ENCODE data around the gene TPSAB1. TPM values are rescaled to one million over a fixed set of nuclear protein-coding genes. Genes with fewer than 3 reads are reported as not detected.
A peak's percentile ranks its signal among the peaks of the same experiment; 100 is the strongest.
"Not testable (repeated sequence)": the region's sequence is repeated elsewhere in the genome, so short reads cannot be mapped to it uniquely, and the experiment has no call there.

TPSAB1 gene
- total RNA-seq (2014; rRNA removed; shearing (Covaris generic); ENCODE audit: low replicate concordance) = not detected in 2 replicates

DNA sequence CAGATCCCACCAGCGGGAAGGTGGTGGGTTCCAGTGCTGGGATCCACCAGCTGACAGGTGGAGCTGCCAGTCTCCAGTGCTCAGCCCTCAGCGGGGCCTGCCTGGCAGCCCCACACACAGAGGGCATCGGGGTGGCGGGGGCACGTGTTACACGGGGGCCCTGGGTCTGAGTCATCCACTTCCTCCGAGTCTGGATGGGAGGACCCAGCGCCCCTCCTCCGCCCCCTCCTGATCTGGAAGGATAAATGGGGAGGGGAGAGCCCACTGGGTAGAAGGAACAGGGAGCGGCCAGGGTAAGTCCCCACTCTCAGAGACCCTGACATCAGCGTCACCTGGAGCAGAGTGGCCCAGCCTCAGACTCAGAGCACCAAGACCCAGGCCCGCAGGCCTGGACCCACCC, at the start of gene TPSAB1:
TPSAB1 (plus strand) TSS at position 270 of the 400 bp plus-strand sequence. CDS start 234 bp downstream, outside the sequence.
- H3K9me3 ChIP-seq (ENCODE audit: low read length); H3K4me1 ChIP-seq (ENCODE audit: low read length); H2AFZ ChIP-seq (ENCODE audit: low read length); H3K4me3 ChIP-seq (ENCODE audit: low read length); DNase-seq; H3K36me3 ChIP-seq (ENCODE audit: insufficient read depth, low read length); H3K9me2 ChIP-seq (replicated peaks; ENCODE audit: insufficient read depth, low read length); H4K20me1 ChIP-seq (ENCODE audit: insufficient read depth, low read depth, low read length); H3K4me2 ChIP-seq (ENCODE audit: low read depth, low read length, poor library complexity, severe bottlenecking); H3K27me3 ChIP-seq (ENCODE audit: low read length); H3K27ac ChIP-seq (ENCODE audit: low read length); H3K79me2 ChIP-seq (ENCODE audit: low read length); H3K9ac ChIP-seq (ENCODE audit: low read length): not testable (repeated sequence)

DNA sequence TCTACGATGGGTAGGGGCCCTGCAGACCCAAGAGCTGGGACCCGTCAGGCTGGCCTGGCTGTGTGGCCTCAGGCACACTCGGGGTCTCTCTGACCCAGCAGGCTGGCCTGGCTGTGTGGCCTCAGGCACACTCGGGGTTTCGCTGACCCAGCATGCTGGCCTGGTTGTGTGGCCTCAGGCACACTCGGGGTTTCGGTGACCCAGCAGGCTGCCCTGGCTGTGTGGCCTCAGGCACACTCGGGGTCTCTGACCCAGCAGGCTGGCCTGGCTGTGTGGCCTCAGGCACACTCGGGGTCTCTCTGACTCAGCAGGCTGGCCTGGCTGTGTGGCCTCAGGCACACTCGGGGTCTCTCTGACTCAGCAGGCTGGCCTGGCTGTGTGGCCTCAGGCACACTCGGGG, 49.7 kb upstream of the TPSAB1 start:
- not testable (repeated sequence) for H3K27me3 ChIP-seq (ENCODE audit: low read length); H3K79me2 ChIP-seq (ENCODE audit: low read length); H3K9me2 ChIP-seq (replicated peaks; ENCODE audit: insufficient read depth, low read length)

DNA sequence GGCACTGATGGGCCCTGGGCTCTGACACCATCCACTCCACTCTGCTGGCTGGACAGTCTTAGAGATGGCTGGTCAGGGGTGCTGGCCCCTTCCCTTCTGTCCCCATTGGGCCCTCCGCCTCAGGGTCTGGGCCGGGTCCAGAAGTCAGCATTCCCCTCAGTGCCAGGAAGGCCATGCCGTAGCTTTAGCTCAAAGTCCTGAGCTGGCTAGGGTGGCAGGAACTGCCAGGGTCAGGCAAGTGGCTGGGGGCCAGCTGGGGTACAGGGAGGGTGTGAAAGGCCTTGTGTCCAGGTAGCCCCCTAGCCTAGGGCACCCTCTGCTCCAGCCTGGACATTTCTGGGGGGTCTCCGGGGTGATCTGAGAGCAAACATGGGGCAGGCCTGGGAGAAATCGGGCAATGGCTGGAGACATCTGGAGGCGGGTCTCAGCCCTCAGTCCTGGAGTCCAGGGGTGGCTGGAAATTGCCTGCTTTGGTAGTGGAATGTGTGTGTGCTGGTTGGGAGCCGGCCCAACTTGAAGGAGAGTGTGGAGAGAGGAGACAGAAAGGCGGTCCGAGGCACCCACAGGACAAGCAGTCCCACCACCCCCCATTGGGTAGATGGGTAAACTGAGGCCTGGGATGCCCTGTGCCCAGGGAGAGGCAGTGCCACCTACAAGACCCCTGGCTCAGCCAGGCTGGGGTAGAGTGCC, 48.0 kb upstream of the TPSAB1 start:
- Histone ChIP-seq H3K9ac (ENCODE audit: low read length) (peak overlapping the region; percentile 46; the same call in 1 of the 2 replicates), H3K4me3 (ENCODE audit: low read length) (no peak overlapping the region; the same call in 1 of the 2 replicates), H3K36me3 (ENCODE audit: insufficient read depth, low read length) (no peaks in the 10 kb centered on the region), H3K27me3 (ENCODE audit: low read length) (no peaks in the 10 kb centered on the region), H3K79me2 (ENCODE audit: low read length) (no peaks in the 10 kb centered on the region), H3K4me2 (ENCODE audit: low read depth, low read length, poor library complexity, severe bottlenecking) (peak overlapping the region; percentile 36), H3K27ac (ENCODE audit: low read length) (no peak overlapping the region), H4K20me1 (ENCODE audit: insufficient read depth, low read depth, low read length) (no peaks in the 10 kb centered on the region), H3K9me2 (replicated peaks; ENCODE audit: insufficient read depth, low read length) (no peaks in the 10 kb centered on the region), H3K4me1 (ENCODE audit: low read length) (peaks cover 8% of the 10 kb centered on the region), H2AFZ (ENCODE audit: low read length) (no peak overlapping the region), H3K9me3 (ENCODE audit: low read length) (no peaks in the 10 kb centered on the region)
- no peak for DNase-seq

More for the DNA sequence above, 49.7 kb upstream of the TPSAB1 start:
- not testable (repeated sequence) for H3K4me2 ChIP-seq (ENCODE audit: low read depth, low read length, poor library complexity, severe bottlenecking); DNase-seq; H4K20me1 ChIP-seq (ENCODE audit: insufficient read depth, low read depth, low read length); H3K27ac ChIP-seq (ENCODE audit: low read length); H3K36me3 ChIP-seq (ENCODE audit: insufficient read depth, low read length); H3K9ac ChIP-seq (ENCODE audit: low read length); H3K4me1 ChIP-seq (ENCODE audit: low read length); H3K4me3 ChIP-seq (ENCODE audit: low read length); H3K9me3 ChIP-seq (ENCODE audit: low read length); H2AFZ ChIP-seq (ENCODE audit: low read length)

DNA sequence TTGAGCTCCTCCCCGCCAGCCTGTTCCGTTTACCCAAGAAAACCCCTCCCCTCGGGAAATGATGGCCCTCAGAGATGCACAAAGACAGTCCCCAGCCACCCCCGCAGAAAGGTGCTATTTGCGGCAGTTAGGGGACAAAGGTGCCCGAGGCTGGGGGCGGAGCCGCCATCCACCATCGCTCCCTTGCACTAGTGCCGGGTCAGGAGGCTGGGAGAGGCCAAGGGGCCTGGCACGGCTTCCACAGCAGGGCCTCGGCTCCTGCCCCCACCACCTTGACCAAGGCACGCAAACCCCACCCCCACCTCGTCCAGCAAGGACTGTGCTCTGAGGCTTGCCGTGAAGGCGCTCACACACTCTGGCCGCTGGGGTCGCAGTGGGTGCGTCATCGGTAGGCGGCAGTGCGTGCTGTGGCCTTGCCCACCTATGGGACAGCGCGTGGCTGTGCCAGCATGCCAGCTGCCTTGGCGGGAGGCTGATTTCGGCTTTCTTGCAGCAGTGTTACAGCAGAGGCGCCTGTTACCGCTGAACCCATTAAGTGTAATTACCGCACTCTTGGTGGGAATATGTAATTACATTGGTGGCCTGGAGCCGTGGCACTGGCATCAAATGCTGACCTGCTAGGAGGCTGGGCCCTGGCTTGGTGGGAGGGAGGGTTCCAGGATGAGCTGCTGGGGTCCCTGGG, 47.2 kb upstream of the TPSAB1 start:
- peaks cover 8% of the 10 kb centered on the region for H3K4me1 ChIP-seq (ENCODE audit: low read length)
- H3K9me2 ChIP-seq (replicated peaks; ENCODE audit: insufficient read depth, low read length) = no peaks in the 10 kb centered on the region
- no peaks in the 10 kb centered on the region for H3K79me2 ChIP-seq (ENCODE audit: low read length)
- peak overlapping the region; percentile 51; the same call in 1 of the 2 replicates for H3K4me3 ChIP-seq (ENCODE audit: low read length)
- no peak overlapping the region for H3K27ac ChIP-seq (ENCODE audit: low read length)
- peak overlapping the region; percentile 36 for H3K4me2 ChIP-seq (ENCODE audit: low read depth, low read length, poor library complexity, severe bottlenecking)
- no peaks in the 10 kb centered on the region for H4K20me1 ChIP-seq (ENCODE audit: insufficient read depth, low read depth, low read length)
- H3K36me3 ChIP-seq (ENCODE audit: insufficient read depth, low read length) = no peaks in the 10 kb centered on the region
- no peaks in the 10 kb centered on the region for H3K27me3 ChIP-seq (ENCODE audit: low read length)
- DNase-seq = peak; percentile 73
- no peaks in the 10 kb centered on the region for H3K9me3 ChIP-seq (ENCODE audit: low read length)
- no peak overlapping the region for H2AFZ ChIP-seq (ENCODE audit: low read length)
- H3K9ac ChIP-seq (ENCODE audit: low read length) = peak overlapping the region; percentile 46

DNA sequence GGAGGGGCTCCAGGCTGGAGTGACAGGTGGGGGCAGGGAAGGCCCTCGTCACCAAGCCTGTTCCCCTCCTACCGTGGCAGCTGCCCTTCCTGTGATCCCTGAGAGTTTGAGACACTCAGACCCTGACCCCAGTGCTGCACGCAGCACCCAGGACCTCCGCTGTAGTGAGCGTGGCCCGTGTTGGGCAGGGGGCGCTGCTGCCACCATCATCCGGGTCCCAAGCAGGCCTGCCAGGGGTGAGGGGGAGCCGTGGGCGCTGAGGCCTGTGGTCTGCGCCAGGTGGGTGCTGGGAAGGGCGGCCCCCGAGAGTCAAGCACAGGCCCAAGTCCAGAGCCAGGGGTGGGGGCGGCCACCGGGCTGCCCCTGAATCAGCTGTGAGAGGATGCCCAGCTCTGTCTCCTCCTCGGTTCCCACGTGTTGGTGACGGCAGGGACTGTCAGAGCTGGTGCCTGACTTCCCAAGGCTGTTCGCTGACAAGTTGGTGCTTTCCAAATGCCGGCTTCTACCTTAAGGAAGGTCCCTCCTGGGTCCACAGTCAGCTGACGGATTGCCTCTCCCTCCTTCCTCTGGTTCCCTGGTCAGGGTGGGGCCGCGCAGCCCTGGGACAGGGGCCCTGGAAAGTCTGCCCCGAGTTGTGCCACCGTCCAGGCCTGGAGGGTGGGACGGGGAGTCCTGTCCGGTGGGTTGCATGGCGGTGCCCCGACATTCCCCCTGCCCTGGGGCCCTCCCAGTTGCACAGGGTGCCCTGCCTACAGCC, 46.5 kb upstream of the TPSAB1 start:
- no peaks in the 10 kb centered on the region for H3K36me3 ChIP-seq (ENCODE audit: insufficient read depth, low read length)
- H3K27ac ChIP-seq (ENCODE audit: low read length) = no peak overlapping the region
- H3K4me2 ChIP-seq (ENCODE audit: low read depth, low read length, poor library complexity, severe bottlenecking) = peak overlapping the region; percentile 36
- no peaks in the 10 kb centered on the region for H3K9me2 ChIP-seq (replicated peaks; ENCODE audit: insufficient read depth, low read length)
- peak overlapping the region; percentile 46; the same call in 1 of the 2 replicates for H3K9ac ChIP-seq (ENCODE audit: low read length)
- no peaks in the 10 kb centered on the region for H4K20me1 ChIP-seq (ENCODE audit: insufficient read depth, low read depth, low read length)
- H3K4me3 ChIP-seq (ENCODE audit: low read length) = peak overlapping the region; percentile 51; the same call in 1 of the 2 replicates
- H3K4me1 ChIP-seq (ENCODE audit: low read length) = peaks cover 8% of the 10 kb centered on the region
- no peaks in the 10 kb centered on the region for H3K27me3 ChIP-seq (ENCODE audit: low read length)
- no peaks in the 10 kb centered on the region for H3K9me3 ChIP-seq (ENCODE audit: low read length)
- DNase-seq = no peak
- H3K79me2 ChIP-seq (ENCODE audit: low read length) = no peaks in the 10 kb centered on the region
- H2AFZ ChIP-seq (ENCODE audit: low read length) = no peak overlapping the region

DNA sequence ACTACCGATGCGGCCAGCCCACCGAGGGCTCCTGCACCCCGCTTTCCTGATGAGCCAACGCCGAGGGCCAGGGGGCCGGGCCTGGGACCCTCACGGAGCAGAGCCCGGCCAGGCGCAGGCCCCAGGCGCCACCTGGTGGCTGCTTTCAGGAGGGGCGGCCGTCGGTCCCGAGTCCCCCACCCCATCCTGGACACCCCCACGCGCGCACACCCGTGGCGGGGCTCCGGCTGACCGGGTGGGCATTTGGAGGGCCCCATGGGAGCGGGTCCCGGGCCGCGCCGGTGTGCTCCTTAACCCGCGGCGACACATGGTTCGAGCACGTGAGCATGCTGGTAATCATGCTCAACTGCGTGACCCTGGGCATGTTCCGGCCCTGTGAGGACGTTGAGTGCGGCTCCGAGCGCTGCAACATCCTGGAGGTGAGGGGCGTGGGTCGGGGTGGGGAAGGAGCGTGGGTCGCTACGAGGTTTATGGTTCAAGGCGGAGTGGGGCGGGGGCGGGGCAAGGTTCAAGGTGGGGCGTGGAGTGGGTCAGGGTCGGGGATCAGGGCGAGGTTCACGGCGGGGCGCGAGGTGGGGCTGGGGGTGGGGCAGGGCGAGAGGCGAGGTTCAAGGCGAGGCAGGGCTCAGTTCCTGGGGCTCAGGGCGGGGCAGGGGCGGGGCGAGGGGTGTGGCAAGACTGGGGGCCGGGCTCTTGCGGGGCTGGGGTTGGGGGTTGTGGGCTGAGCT, 45.7 kb upstream of the TPSAB1 start:
- Histone ChIP-seq H3K36me3 (ENCODE audit: insufficient read depth, low read length) (no peaks in the 10 kb centered on the region), H3K9me2 (replicated peaks; ENCODE audit: insufficient read depth, low read length) (no peaks in the 10 kb centered on the region), H3K79me2 (ENCODE audit: low read length) (no peaks in the 10 kb centered on the region), H4K20me1 (ENCODE audit: insufficient read depth, low read depth, low read length) (no peaks in the 10 kb centered on the region), H3K27me3 (ENCODE audit: low read length) (no peaks in the 10 kb centered on the region), H3K4me2 (ENCODE audit: low read depth, low read length, poor library complexity, severe bottlenecking) (no peak overlapping the region), H3K27ac (ENCODE audit: low read length) (no peak overlapping the region), H3K9ac (ENCODE audit: low read length) (no peak overlapping the region), H3K4me3 (ENCODE audit: low read length) (no peak overlapping the region), H2AFZ (ENCODE audit: low read length) (no peak overlapping the region), H3K9me3 (ENCODE audit: low read length) (no peaks in the 10 kb centered on the region), H3K4me1 (ENCODE audit: low read length) (peaks cover 8% of the 10 kb centered on the region)
- peak; percentile 60 for DNase-seq

DNA sequence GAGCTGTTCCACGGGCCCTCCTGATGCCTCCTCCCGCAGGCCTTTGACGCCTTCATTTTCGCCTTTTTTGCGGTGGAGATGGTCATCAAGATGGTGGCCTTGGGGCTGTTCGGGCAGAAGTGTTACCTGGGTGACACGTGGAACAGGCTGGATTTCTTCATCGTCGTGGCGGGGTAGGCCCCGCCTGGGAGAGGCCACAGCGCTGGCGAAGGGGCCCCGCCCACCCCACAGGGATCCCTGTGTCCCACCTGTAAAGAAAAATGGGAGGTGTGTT, 45.2 kb upstream of the TPSAB1 start:
- H3K9me3 ChIP-seq (ENCODE audit: low read length) = no peaks in the 10 kb centered on the region
- no peak overlapping the region for H3K4me3 ChIP-seq (ENCODE audit: low read length)
- DNase-seq = no peak
- H3K27me3 ChIP-seq (ENCODE audit: low read length) = no peaks in the 10 kb centered on the region
- H3K27ac ChIP-seq (ENCODE audit: low read length) = no peak overlapping the region
- H3K4me2 ChIP-seq (ENCODE audit: low read depth, low read length, poor library complexity, severe bottlenecking) = no peak overlapping the region
- H3K36me3 ChIP-seq (ENCODE audit: insufficient read depth, low read length) = no peaks in the 10 kb centered on the region
- H3K4me1 ChIP-seq (ENCODE audit: low read length) = peaks cover 8% of the 10 kb centered on the region
- H4K20me1 ChIP-seq (ENCODE audit: insufficient read depth, low read depth, low read length) = no peaks in the 10 kb centered on the region
- no peaks in the 10 kb centered on the region for H3K79me2 ChIP-seq (ENCODE audit: low read length)
- H2AFZ ChIP-seq (ENCODE audit: low read length) = no peak overlapping the region
- H3K9me2 ChIP-seq (replicated peaks; ENCODE audit: insufficient read depth, low read length) = no peaks in the 10 kb centered on the region
- H3K9ac ChIP-seq (ENCODE audit: low read length) = no peak overlapping the region

DNA sequence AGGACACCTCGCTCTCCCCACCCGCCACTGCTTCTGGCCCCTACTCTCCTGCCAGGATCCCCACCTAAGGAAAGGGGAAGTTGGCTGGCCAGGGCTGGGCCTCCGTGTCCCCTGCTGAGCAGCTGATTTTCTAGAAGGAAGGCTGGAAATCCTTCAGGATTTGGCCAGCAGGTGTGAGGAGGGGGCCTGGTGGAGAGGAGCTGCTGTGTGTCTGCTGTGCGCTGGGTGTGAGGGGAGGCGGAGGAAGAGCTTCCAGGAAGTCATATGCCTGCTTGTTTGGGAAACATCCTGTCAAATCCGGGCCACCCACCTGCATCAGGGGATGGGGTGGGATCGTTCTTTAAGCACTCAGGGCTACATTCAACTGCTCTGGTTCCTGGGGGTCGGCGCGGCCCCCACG, 44.0 kb upstream of the TPSAB1 start:
- Histone ChIP-seq H3K9me2 (replicated peaks; ENCODE audit: insufficient read depth, low read length) (no peaks in the 10 kb centered on the region), H2AFZ (ENCODE audit: low read length) (no peak overlapping the region)
- DNase-seq = no peak

More for the DNA sequence above, 44.0 kb upstream of the TPSAB1 start:
- Histone ChIP-seq H3K4me3 (ENCODE audit: low read length) (no peak overlapping the region), H3K27me3 (ENCODE audit: low read length) (no peaks in the 10 kb centered on the region), H3K9ac (ENCODE audit: low read length) (no peak overlapping the region), H3K79me2 (ENCODE audit: low read length) (no peaks in the 10 kb centered on the region), H3K4me1 (ENCODE audit: low read length) (peaks cover 8% of the 10 kb centered on the region), H3K36me3 (ENCODE audit: insufficient read depth, low read length) (no peaks in the 10 kb centered on the region), H3K9me3 (ENCODE audit: low read length) (no peaks in the 10 kb centered on the region), H3K27ac (ENCODE audit: low read length) (no peak overlapping the region), H3K4me2 (ENCODE audit: low read depth, low read length, poor library complexity, severe bottlenecking) (no peak overlapping the region), H4K20me1 (ENCODE audit: insufficient read depth, low read depth, low read length) (no peaks in the 10 kb centered on the region)
